B cell (primary cell): Measurements from ENCODE around the gene GPR137B.

ENCODE experiments used
- CTCF ChIP-seq: fragments of 200-600 bp; IDR thresholded peaks from one replicate; pipeline ENCODE4 v1.8.0; 2022; ENCODE audit warnings: antibody characterized with exemption, mild to moderate bottlenecking
- EZH2 ChIP-seq: IDR thresholded peaks from 2 replicates; pipeline ENCODE4 v1.6.1; 2012; ENCODE audit warnings: borderline replicate concordance, low read depth, mild to moderate bottlenecking, moderate library complexity, low read length; ENCODE audit not compliant: insufficient read depth, poor library complexity, severe bottlenecking

DNA sequence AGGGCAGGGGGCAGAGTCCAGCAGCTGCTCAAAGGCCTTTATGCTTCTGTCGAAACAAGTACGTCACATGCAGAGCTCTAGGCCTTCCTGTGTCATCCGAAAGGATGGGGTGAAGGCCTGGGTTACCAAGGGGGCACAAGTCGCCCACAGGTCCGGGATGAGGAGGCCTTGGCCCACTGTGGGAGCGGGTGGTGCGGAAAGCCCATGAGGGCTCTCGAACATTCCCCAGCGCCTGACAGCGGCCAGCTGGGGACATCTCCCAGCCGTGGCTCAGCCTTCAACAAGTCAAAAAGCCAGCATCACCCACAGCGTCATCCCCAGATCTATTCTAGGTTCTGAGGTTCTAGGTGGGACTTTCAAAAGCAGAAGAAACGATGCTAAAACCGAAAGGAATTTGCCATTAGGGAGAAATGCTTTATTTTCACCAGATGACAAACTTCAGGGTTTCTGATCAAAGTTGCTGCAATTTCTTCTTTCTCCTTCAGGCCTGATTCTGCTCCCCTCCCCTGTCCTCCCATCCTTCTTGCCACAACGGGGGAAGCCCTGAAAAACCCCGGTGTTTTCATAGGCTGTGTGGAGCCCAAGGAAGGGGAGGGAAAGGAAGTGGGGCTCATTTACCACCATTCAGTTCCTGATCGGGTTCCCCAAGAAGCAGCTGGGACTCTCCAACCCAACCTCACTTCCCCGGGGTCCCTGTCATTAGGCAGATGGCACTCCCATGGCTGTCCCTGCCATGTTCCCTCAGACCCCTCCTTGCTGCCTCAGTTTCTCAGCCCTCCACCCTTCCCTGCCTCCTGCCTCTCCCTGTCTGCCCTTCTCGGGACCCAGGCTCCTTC lies 17.6 kb downstream of the GPR137B start:
- TF ChIP-seq EZH2, result no peak
- TF ChIP-seq CTCF, result no peak
